Stimulated activated CD4-positive, alpha-beta T cell treated with anti-CD3 and anti-CD28 coated beads, Interleukin-2, amount 100 ng/mL, for 4 hours (primary cell): Measurements from ENCODE around the gene MRPL57.
"Not testable (repeated sequence)": the region's sequence is repeated elsewhere in the genome, so short reads cannot be mapped to it uniquely, and the experiment has no call there.

ENCODE experiments used
- DNase-seq: peaks from one replicate; pipeline ENCODE4 v3.0.0-alpha.2; 2020; ENCODE audit warnings: low read depth

MRPL57 gene

DNA sequence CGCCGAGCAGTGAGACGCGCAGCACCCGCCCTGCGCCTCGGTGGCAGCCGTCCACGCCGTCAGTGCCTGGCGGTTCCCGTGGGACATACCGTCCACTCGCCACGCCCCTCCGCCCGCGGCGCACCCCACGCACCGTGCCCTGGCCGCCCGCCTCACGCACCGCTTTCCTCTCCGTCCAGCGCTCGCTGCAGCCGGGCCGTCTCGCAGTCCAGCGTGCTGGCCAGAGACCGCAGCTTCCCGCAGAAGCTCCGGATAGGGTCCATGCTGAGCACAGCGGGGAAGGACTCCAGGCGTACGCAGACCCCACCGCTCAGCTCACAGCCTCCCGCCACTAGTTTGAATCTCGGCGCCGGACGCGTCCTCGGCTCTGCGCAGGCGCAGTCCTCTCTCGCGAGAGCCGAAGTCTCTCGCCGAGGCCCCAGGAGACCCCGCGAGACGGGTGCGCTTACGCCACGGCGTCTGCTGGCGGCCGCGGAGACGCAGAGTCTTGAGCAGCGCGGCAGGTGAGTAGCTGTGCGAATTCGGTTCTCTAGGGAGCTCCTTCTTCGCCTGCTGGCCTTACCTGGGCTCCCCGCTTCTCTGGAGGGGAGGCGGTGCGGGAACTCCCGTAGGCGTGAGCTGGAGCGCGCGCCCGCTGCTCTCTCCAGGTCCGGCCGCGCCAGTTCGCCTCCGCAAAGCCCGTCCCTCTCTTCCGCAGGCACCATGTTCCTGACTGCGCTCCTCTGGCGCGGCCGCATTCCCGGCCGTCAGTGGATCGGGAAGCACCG is at the start of gene MRPL57, which contains the start of gene SKA3:
MRPL57 (plus strand) TSS at position 444 of the 767 bp plus-strand sequence; CDS start at position 703, 259 bp downstream.
SKA3 (minus strand) TSS at position 338 of the 767 bp plus-strand sequence; CDS start at position 263, 75 bp downstream.
- DNase-seq, result peak; percentile 90

DNA sequence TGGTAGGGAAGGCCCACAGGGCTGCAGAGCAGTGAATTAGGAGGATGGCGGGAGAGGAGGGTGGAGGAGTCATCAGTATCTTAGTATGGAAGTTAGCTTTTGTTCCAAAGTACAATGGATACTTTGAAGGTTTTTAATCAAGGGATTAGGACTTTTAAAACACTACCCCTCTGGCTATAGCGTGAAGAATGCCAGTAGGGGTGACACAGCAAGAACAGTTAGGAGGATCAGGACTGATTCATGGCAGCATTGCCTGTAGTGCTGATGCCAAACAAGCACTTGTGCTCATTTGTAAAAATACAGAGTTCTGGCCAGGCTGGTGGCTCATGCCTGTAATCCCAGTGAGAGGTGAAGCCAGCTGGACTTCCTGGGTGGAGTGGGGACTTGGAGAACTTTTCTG is 46.3 kb upstream of the MRPL57 start:
- no peak for DNase-seq

DNA sequence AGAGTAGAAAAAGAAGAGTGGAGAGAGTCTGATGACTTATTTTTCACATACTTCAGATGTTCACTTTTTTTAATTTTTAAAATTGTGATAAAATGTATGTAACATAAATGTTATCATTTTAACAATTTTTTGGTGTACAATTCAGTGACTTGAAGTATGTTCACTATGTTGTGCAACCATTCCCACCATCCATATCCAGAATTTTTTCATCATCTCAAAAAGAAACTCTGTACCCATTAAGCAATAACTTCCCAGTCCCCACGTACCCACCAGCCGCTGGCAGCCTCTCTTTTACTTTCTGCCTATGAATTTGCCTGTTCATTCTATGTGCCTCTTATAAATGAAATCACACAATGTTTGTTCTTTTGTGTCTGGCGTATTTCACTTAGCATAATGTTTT is 43.4 kb upstream of the MRPL57 start:
- DNase-seq, result no peak

DNA sequence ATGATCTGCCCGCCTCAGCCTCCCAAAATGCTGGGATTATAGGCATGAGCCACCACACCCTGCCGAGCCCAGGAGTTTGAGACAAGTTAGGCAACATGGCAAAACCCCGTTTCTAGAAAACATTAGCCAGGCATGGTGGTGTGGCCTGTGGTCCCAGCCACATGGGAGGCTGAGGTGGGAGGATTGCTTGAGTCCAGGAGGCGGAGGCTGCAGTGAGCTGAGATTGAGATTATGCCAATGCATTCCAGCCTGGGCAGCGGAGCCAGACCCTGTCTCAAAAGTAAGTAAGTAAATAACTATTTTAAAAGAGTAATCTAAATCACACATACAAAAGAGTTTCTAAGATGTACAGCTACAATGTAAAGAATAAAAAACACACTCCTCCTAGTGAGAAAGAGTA is 42.0 kb upstream of the MRPL57 start:
- DNase-seq, result no peak

DNA sequence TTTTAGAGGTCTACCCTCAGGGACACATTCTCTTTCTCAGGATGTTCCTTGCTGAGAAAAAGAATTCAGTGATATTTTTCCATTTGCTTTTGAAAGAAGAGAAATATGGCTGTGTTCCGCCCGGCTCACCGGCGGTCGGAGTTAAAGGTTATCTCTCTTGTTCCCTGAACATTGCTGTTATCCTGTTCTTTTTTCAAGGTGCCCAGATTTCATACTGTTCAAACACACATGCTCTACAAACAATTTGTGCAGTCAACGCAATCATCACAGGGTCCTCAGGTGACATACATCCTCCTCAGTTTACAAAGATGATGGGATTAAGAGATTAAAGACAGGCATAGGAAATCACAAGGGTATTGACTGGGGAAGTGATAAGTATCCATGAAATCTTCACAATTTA is 40.6 kb upstream of the MRPL57 start:
- not testable (repeated sequence) for DNase-seq

DNA sequence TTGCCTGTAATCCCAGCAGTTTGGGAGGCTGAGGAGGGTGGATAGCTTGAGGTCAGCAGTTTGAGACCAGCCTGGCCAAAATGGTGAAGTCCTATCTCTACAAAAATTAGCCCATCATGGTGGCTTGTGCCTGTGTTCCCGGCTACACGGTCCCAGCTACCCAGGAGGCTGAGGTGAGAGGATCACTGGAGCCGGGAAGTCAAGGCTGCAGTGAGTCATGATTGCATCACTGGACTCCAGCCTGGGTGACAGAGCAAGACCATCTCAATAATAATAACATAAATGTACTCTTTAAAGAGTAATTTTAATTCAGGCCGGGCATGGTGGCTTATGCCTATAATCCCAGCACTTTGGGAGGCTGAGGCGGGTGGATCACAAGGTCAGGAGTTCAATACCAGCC is 38.8 kb upstream of the MRPL57 start:
- no peak for DNase-seq

DNA sequence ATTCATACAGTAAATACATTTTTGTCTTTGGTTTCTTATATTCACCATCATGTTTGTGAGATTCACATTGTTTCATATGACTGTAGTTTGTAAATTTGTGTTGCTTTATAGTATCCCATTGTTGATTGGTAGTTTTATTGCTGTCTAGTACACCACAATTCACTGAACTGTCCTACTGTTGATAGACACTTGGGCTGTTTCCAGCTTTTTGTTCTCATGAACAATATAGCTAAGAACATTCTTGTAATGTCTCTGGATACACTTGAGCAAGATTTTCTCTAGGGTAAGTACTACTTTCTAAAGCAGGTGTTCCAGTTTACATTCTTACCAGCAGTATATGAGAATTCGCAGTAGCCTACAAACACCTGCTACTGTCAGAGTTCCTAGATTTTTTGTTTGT is 37.9 kb upstream of the MRPL57 start:
- no peak for DNase-seq

DNA sequence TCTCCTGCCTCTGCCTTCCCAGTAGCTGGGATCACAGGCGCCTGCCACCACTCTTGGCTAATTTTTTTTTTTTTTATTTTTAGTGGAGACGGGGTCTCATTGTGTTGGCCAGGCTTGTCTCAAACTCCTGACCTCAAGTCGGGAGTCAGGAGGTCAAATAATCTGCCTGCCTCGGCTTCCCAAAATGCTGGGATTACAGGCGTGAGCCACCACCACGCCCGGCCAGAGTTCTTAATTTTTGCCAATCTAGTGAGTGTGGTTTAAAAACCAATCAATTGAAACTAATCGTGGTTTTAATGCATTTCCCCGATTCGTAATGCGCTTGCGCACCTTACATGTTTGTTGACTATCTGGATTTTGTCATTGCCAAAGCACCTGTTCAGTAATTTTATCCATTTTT is 37.1 kb upstream of the MRPL57 start:
- no peak for DNase-seq

DNA sequence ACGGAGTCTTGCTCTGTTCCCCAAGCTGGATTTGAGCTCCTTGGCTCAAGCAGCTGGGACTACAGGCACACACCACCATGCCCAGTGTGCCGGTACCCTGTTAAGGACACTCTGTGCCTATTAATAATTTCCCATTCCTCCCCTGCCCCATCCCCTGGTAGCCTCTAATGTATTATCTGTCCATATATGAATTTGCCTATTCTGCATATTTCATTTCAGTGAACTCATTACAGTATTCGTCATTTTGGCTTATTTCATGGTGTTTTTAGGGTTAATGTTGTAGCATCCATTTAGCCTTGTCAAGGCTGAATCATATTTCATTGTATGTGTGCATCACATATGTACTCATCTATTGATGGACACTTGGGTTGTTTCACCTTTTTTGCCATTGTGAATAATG is 33.7 kb upstream of the MRPL57 start:
- no peak for DNase-seq

DNA sequence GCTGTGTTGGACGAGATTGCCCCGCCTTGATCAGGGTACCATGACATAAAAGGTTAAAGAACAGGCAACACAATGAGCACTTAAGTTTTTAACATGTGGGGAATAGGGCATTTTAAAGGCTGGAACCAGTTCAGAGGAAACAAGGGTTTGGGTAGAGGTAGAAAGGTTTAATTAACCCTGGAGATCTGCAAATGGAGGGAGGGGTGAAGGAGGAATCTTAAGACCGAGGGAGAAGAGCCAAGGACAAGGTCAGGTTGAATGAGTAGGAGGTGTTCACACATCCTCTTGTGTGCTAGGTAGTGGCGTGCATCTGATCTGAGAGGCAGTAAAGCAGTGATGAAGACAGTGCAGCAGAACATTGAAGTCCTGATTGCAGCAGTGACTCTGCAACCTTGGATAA is 28.6 kb upstream of the MRPL57 start:
- no peak for DNase-seq

DNA sequence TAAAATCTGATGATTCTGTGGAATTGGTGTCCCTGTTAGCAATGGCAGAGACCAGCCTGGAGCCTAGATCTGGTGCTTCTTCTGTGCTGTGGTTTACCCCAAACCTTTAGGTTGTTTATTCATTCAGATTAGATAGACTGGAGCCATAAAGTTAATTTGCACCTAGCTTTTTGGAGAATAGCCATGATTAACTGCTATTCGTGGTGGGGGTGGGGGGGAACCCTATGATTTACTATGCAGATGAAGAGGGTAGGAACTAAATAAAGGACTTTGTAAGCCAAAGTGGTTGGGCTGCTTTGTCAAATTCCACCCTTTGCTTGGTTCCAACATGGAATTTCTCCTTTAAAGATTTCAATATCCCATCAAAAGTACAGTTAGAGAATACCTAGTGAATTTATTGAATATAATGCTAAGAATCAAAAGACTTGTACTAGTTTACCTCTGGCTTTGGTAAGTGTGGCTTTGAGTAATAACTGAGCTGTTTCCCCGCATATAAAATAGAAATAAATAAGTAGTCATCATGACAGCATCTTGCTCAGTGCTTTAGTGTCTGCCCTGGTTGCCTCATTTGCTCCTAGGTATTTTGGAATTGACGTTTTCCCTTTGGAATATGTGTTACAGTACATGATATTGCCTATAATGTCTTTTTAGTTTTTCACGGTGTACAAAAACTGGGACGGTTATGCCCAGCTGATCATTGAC is 27.8 kb upstream of the MRPL57 start:
- DNase-seq, result no peak

DNA sequence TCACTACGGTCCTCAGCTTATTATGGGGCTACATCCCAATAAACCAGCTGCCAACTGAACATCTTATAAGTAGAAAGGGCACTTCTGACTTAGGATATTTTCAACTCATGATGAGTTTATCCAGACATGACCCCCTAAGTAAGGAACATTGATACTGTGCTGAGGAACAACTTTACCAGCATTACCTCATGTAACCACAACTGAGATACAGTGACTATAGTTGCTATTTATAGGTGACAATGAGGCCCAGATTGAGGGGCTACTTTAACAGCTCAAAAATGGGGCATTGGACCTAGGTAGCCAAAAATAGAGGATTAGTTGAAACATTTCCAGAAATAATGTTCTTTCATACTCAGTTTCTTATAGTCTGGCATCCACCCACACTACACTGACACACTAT is 26.9 kb upstream of the MRPL57 start:
- no peak for DNase-seq

DNA sequence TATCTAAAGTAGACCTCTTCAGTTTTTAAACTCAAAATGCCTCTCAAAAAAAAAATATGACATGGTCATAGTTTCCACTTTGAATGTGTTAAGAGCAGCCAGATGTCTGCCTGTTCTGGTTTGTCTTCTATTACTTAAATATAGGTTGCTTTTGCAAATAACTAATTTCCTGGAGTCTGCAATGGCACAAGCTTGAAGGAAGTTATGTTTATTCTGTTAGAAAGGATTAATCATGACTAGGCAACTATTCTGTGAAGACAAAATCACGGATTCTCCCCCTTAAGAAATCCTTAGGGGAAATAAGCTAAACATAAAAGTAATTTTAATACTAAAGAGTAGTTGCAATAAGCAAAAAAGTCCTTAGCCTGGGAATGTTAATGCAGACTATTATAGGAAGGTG is 26.4 kb upstream of the MRPL57 start:
- no peak for DNase-seq

DNA sequence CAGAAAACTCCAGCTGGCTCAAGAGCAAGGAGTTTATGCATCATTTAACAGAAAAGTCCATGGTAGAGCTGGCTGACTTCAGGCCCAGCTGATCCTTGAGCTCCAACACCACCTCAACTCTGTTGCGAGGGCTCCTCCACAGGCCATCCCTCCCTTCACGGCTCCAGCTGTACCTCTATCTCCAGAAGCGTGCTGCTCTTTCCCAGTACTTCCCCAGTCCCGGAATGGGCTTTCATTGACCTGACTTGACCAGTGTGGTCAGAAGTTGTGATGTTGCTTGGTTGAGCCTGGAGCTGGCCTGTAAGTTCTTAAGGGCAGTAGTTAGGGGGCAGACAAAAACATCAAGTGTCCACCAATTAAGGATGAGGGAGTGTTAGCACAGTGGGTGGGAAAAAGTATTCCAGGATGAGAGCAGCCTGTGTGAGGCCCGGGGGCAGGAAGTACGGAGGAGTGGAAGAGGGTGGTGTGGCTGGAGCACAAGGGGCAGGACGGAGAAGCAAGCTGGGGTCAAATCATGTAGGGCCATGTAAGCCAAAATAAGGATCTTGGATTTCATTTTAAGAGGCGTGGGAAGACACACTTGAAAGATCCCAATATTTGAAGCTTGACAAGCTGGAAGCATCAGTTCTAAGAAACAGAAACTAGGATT is 24.1 kb upstream of the MRPL57 start:
- no peak for DNase-seq

DNA sequence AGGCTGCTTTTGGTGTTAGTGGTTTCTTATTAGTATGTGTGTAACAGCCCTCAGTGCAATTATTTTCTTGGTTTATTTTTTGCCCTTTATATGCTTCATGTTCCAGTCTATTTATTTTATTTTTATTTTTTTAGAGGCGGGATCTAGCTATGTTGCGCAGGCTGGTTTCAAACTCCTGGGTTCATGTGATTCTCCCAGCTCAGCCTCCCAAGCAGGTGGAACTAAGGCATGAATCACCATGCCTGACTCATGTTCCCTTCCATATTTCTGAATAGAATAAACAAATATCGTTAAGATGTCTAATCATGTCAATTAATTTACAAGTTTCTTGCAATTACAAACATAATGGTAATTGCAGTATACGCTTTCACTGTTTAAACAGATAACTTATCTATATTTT is 11.8 kb upstream of the MRPL57 start:
- no peak for DNase-seq

DNA sequence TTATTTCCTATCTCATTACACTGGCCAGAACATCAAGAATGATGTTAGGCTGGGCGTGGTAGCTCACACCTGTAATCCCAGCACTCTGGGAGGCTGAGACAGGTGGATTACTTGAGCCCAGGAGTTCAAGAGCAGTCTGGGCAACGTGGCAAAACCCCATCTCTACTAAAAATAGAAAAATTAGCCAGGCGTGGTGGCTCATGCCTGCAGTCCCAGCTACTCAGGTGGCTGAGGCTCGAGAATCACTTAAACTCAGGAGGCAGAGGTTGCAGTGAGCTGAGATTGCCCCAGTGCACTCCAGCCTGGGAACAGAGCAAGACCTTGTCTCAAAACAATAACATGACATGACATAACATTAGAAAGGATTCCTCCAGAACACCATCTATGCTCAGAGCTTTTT is 10.9 kb upstream of the MRPL57 start:
- DNase-seq, result not testable (repeated sequence)

DNA sequence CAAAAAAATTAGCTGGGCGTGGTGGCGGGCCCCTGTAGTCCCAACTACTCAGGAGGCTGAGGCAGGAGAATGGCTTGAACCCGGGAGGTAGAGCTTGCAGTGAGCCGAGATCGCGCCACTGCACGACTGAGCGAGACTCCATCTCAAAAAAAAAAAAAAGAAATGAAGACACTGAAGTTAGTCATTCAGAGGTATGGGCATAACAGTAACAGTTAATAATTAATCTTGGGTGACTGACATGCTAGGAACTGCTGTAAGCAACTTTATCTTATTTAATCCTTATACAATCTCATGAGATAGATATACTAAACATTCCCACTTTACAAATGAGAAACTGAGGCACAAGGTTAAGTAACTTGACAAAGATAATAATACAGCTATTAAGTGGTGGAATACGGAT is 5.0 kb upstream of the MRPL57 start:
- DNase-seq, result no peak

DNA sequence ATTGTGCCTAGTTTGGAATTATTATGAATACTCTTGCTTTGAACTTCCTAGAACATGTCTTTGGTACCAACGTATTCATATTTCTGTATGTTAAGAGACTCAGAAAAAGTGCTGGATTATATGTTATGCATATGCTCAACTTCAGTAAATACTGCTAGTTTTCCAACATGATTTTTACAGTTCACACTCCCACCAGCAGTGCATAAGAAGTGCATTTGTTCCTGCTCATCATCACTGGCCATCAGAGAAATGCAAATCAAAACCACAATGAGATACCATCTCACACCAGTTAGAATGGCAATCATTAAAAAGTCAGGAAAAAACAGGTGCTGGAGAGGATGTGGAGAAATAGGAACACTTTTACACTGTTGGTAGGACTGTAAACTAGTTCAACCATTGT is 2.7 kb upstream of the MRPL57 start:
- not testable (repeated sequence) for DNase-seq

DNA sequence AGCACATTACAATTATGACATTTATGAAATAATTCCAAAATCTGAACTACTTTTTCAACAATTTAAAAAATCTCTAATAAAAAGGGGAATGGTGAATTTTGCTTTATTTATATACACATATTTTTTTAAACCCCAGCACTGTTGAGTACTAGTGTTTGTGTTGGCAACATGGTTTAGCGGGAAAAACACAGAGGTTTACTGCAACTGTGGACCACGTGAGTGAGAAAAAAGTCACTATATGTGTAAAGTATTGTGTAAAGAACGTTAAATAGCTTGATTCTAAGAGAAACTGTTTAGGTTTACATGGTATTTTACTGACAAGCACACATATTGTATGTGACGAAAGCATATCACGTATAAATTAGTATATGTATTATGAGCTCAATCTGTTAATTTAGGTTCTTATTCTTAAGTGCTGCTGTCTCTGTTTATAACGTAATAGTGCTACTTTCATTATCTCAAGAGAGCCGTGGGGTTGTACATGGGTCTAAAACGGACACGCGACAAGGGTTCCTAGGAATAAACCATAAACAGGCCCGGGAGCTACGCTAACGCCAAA is 723 bp upstream of the MRPL57 start:
- no peak for DNase-seq

DNA sequence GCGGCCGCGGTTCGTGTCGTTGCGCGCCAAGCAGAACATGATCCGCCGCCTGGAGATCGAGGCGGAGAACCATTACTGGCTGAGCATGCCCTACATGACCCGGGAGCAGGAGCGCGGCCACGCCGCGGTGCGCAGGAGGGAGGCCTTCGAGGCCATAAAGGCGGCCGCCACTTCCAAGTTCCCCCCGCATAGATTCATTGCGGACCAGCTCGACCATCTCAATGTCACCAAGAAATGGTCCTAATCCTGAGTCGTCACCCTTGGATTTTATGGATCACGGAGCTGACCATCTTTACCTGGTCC is 475 bp downstream of the MRPL57 start:
- DNase-seq, result peak; percentile 21

DNA sequence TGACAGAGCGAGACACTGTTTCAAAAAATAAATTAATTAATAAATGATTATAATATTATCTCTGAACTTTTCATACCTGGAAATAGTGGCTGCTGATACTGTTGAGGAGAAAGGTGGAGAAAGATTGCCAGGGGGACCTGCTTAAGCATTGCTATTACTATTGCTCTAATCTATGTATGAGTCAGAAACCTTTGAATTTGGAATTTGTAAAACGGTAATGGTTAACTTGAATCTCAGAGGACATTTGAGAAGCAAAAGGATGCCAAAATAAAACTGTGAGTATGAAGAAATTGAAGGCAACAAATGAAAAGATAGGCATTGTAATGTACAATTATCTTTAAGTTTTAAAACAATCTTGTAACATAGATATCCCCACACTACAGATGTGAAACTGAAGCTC is 5.2 kb downstream of the MRPL57 start:
- DNase-seq, result no peak

DNA sequence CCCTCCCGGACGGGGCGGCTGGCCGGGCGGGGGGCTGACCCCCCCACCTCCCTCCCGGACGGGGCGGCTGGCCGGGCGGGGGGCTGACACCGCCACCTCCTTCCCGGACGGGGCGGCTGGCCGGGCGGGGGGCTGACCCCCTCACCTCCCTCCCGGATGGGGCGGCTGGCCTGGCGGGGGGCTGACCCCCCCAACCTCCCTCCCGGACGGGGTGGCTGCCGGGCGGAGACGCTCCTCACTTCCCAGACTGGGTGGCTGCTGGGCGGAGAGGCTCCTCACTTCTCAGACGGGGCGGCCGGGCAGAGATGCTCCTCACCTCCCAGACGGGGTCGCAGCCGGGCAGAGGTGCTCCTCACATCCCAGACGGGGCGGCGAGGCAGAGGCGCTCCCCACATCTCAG is 10.0 kb downstream of the MRPL57 start:
- DNase-seq, result not testable (repeated sequence)

DNA sequence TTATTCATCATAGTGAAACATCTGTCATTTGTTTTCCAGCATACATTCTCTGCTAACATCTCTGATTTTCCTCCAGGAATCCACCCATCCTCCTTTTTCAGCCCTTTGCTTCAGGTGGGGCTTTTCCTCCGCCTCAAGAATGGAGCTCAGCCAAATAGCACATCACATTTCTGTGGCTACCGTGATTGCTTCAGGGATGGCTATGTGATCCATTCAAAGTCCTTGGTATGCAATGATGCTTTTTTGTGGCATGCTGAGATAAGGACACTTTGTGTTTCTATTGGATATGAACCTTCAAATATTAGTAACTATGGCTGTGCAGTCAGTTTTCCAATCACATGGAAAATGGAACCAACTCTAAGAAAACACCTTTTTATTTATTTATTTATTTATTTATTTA is 18.3 kb downstream of the MRPL57 start:
- DNase-seq, result not testable (repeated sequence)
